Loucy (cell line): ENCODE measurements around the gene LEKR1.

Experiments used
- H2AFZ ChIP-seq: fragments of 200-600 bp; sonication (generic); 2 replicates; pipeline ENCODE4 v1.6.0; 2016; ENCODE audit warnings: antibody characterized with exemption, mild to moderate bottlenecking, low read length, moderate library complexity
- H3F3A ChIP-seq: fragments of 200-600 bp; 2 replicates; pipeline ENCODE4 v1.6.0; 2016; ENCODE audit warnings: antibody characterized with exemption, low read depth, mild to moderate bottlenecking
- H3K27me3 ChIP-seq: fragments of 200-600 bp; sonication (generic); 2 replicates; pipeline ENCODE4 v1.6.1; 2014; ENCODE audit warnings: low read length, mild to moderate bottlenecking; ENCODE audit not compliant: insufficient read depth, poor library complexity, severe bottlenecking
- H3K36me3 ChIP-seq: fragments of 200-600 bp; sonication (generic); 2 replicates; pipeline ENCODE4 v1.6.1; 2016; ENCODE audit warnings: low read length; ENCODE audit not compliant: insufficient read depth
- H3K4me1 ChIP-seq: fragments of 200-600 bp; sonication (generic); 2 replicates; pipeline ENCODE4 v1.5.1; 2014; ENCODE audit warnings: low read length, mild to moderate bottlenecking; ENCODE audit not compliant: insufficient read depth, poor library complexity, severe bottlenecking
- H3K4me2 ChIP-seq: fragments of 200-600 bp; sonication (generic); 2 replicates; pipeline ENCODE4 v1.6.0; 2014; ENCODE audit warnings: antibody characterized with exemption, low read length, low read depth, mild to moderate bottlenecking; ENCODE audit not compliant: poor library complexity, severe bottlenecking
- H3K4me3 ChIP-seq: fragments of 200-600 bp; sonication (generic); 2 replicates; pipeline ENCODE4 v1.5.1; 2014; ENCODE audit warnings: low read length, mild to moderate bottlenecking, mixed read lengths; ENCODE audit not compliant: poor library complexity, severe bottlenecking
- H3K79me2 ChIP-seq: fragments of 200-600 bp; sonication (generic); 2 replicates; pipeline ENCODE4 v1.6.1; 2014; ENCODE audit warnings: low read length; ENCODE audit not compliant: insufficient read depth
- H3K9ac ChIP-seq: fragments of 200-600 bp; sonication (generic); 2 replicates; pipeline ENCODE4 v1.6.0; 2014; ENCODE audit warnings: mild to moderate bottlenecking, low read depth, low read length, moderate library complexity; ENCODE audit not compliant: poor library complexity, severe bottlenecking
- H3K9me2 ChIP-seq: fragments of 200-600 bp; sonication (generic); replicated peaks from 2 replicates; pipeline ENCODE4 v1.6.1; 2016; ENCODE audit warnings: low read depth, low read length, mixed read lengths
- H3K9me3 ChIP-seq: fragments of 200-600 bp; sonication (generic); 2 replicates; pipeline ENCODE4 v1.6.1; 2014; ENCODE audit warnings: mild to moderate bottlenecking, antibody characterized with exemption, low read length, low read depth; ENCODE audit not compliant: insufficient read depth
- H4K20me1 ChIP-seq: fragments of 200-600 bp; sonication (generic); 2 replicates; pipeline ENCODE4 v1.6.0; 2014; ENCODE audit warnings: antibody characterized with exemption, low read length, mild to moderate bottlenecking; ENCODE audit not compliant: insufficient read depth, poor library complexity, severe bottlenecking
- CTCF ChIP-seq: fragments of 200-600 bp; sonication (generic); conservative IDR thresholded peaks from 2 replicates; pipeline ENCODE4 v1.5.1; 2014; ENCODE audit warnings: mild to moderate bottlenecking, antibody characterized with exemption, low read length
- EZH2phosphoT487 ChIP-seq: fragments of 200-600 bp; IDR thresholded peaks from 2 replicates; pipeline ENCODE4 v1.6.1; 2018; ENCODE audit warnings: antibody characterized with exemption, mild to moderate bottlenecking, moderate library complexity, borderline replicate concordance

Gene LEKR1

DNA sequence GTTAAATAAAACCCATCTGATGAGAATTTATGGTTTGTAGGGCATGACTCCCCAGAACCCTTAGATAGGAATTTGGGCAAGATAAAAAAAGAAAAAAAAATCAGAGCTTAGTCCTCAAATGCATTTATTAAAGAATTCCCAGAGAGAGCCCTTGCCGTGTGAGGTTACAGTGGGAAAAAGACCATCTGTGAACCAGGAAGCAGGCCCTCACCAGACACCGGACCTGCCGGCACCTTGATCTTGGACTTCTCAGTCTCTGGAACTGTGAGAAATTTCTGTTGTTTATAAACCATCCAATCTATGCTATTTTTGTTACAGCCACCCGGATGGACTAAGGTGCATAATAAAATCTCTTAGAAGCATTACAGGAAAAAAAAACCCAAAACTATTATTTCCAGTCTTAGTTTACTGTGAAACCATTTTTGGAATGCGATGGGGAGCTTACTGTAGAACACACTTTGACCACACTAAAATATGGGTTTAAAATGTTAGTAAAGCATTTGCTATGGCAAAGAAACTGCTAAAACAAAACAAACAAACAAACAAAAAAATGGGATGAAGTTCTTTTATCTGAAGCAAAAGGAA, 72.2 kb downstream of the LEKR1 start:
- H3K4me3 ChIP-seq = no peak overlapping the region
- H3F3A ChIP-seq = no peaks in the 10 kb centered on the region
- no peaks in the 10 kb centered on the region for H3K4me1 ChIP-seq
- no peaks in the 10 kb centered on the region for H3K79me2 ChIP-seq
- no peak overlapping the region for H3K9ac ChIP-seq
- H4K20me1 ChIP-seq = no peaks in the 10 kb centered on the region
- TF ChIP-seq EZH2phosphoT487 (no peak), CTCF (no peak)
- H2AFZ ChIP-seq = no peak overlapping the region
- H3K4me2 ChIP-seq = no peak overlapping the region
- no peaks in the 10 kb centered on the region for H3K9me3 ChIP-seq
- no peaks in the 10 kb centered on the region for H3K9me2 ChIP-seq
- no peaks in the 10 kb centered on the region for H3K27me3 ChIP-seq
- no peaks in the 10 kb centered on the region for H3K36me3 ChIP-seq

DNA sequence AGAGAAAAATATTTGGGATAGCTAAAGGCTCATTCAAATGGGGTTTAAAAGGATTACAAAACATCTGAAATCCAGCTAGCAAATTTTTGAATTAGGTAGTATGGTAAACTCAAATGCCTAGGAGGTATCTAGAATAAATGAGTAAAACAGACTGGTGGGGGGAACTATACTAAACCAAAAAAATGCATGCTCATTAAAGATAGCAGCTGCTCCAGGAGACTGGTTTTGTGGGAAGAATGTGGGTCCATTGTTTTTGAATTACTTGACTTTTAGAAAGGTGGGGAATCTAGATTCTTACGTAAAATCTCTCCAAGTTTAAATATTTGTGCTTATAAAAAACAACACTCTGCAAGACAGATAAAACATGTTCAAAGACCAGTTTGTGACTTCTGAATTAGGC, 73.8 kb downstream of the LEKR1 start:
- Histone ChIP-seq H3K27me3 (no peaks in the 10 kb centered on the region), H3K9me3 (no peaks in the 10 kb centered on the region), H3K4me3 (no peak overlapping the region), H3K36me3 (no peaks in the 10 kb centered on the region), H3K79me2 (no peaks in the 10 kb centered on the region), H2AFZ (no peak overlapping the region), H4K20me1 (no peaks in the 10 kb centered on the region), H3K9me2 (no peaks in the 10 kb centered on the region), H3K4me1 (no peaks in the 10 kb centered on the region), H3K9ac (no peak overlapping the region), H3K4me2 (no peak overlapping the region), H3F3A (no peaks in the 10 kb centered on the region)
- TF ChIP-seq EZH2phosphoT487 = no peak
- TF ChIP-seq CTCF = no peak

GRCh38 chr3:156902916-156903315, 76.8 kb downstream of the LEKR1 start:
- no peaks in the 10 kb centered on the region for H4K20me1 ChIP-seq
- H3K27me3 ChIP-seq = no peaks in the 10 kb centered on the region
- H3K4me2 ChIP-seq = no peak overlapping the region
- TF ChIP-seq EZH2phosphoT487 = no peak
- TF ChIP-seq CTCF = no peak
- no peak overlapping the region for H3K9ac ChIP-seq
- H3F3A ChIP-seq = no peaks in the 10 kb centered on the region
- H3K9me2 ChIP-seq = no peaks in the 10 kb centered on the region
- no peaks in the 10 kb centered on the region for H3K36me3 ChIP-seq
- H3K4me3 ChIP-seq = no peak overlapping the region
- no peaks in the 10 kb centered on the region for H3K4me1 ChIP-seq
- H2AFZ ChIP-seq = no peak overlapping the region
- H3K79me2 ChIP-seq = no peaks in the 10 kb centered on the region
- H3K9me3 ChIP-seq = no peaks in the 10 kb centered on the region
